Activated CD4-positive, alpha-beta memory T cell treated with anti-CD3 and anti-CD28 coated beads, Interleukin-2, amount 10 ng/mL, durations not matched to agents 7 days and 5 days (primary cell): ENCODE results near the gene RET. TPM values are rescaled to one million over a fixed set of nuclear protein-coding genes. Genes with fewer than 3 reads are reported as not detected.
"Not testable (repeated sequence)": the region's sequence is repeated elsewhere in the genome, so short reads cannot be mapped to it uniquely, and the experiment has no call there.

Experiments
- CTCF ChIA-PET: fragments of 350-600 bp; sonication (Branson Sonifier 250); formaldehyde crosslinking; loops from one replicate; lab custom pipeline; 2021; ENCODE audit warnings: antibody characterized with exemption, inconsistent platforms; lab: Charles Lee
- POLR2A ChIA-PET: fragments of 350-600 bp; sonication (Branson Sonifier 250); formaldehyde crosslinking; loops from one replicate; lab custom pipeline; 2021; ENCODE audit warnings: antibody characterized with exemption; lab: Charles Lee
- DNase-seq: peaks from one replicate; pipeline ENCODE4 v3.0.0-alpha.2; 2020
- H3K27ac Mint-ChIP-seq: one replicate; pipeline ENCODE4 v1.8.0; 2021; ENCODE audit warnings: mild to moderate bottlenecking, mixed read lengths
- H3K27me3 Mint-ChIP-seq: one replicate; pipeline ENCODE4 v1.8.0; 2021; ENCODE audit warnings: mixed read lengths
- H3K36me3 Mint-ChIP-seq: one replicate; pipeline ENCODE4 v1.8.0; 2021; ENCODE audit warnings: low read depth, mixed read lengths
- H3K4me1 Mint-ChIP-seq: one replicate; pipeline ENCODE4 v1.8.0; 2021; ENCODE audit warnings: mixed read lengths
- H3K4me3 Mint-ChIP-seq: one replicate; pipeline ENCODE4 v1.8.0; 2021; ENCODE audit warnings: mild to moderate bottlenecking, mixed read lengths
- H3K9me3 Mint-ChIP-seq: one replicate; pipeline ENCODE4 v1.8.0; 2021; ENCODE audit warnings: mixed read lengths
- total RNA-seq, 2 experiments: library from RNA; stranded (reverse); gene quantifications; one replicate each; pipeline ENCODE4 v1.2.3, GENCODE V29; 2021

RET gene
- total RNA-seq, 2 experiments from 2014 or later, result 0.28 to 0.50 TPM

GRCh38 chr10:43079856-43080255, 3.0 kb downstream of the RET start:
- no peaks in the 10 kb centered on the region for H3K36me3 Mint-ChIP-seq
- ChIA-PET POLR2A (interaction anchor here (1.4 kb wide), 1 partner anchor 58 kb away, joined by 3 read pairs; the partner anchor contains the start of gene CSGALNACT2), CTCF (interaction anchor here (0.8 to 1.1 kb wide), 3 partner anchors 10 to 125 kb away, joined by 3 to 4 read pairs (median 3); no protein-coding TSS in a partner anchor)
- no peak overlapping the region for H3K4me3 Mint-ChIP-seq
- no peak overlapping the region for H3K27ac Mint-ChIP-seq
- H3K4me1 Mint-ChIP-seq, result peaks cover 10% of the 10 kb centered on the region
- H3K9me3 Mint-ChIP-seq, result no peaks in the 10 kb centered on the region
- peaks cover 46% of the 10 kb centered on the region for H3K27me3 Mint-ChIP-seq
- DNase-seq, result no peak

DNA sequence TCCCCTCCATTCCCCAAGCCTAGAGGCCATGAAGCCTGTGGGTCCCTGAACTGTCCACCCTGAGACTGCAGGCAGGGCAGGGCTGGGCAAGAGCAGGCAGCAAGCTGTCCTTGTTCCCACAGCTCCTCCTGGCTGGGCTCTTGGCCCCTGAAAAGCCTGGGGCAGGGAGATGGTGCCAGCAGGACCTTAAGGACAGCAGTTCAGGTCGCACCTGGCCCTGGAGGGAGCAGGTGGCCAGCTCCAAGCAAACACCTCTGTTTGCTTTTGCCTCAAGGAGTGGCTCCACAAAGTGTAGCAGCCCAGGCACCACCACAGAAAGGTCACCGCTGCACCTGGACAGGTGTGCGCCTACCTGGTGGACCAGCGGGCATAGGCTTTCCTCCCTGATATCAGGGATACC, 5.2 kb downstream of the RET start:
- no peaks in the 10 kb centered on the region for H3K36me3 Mint-ChIP-seq
- no peak for DNase-seq
- no peak overlapping the region for H3K4me3 Mint-ChIP-seq
- H3K9me3 Mint-ChIP-seq, result no peaks in the 10 kb centered on the region
- peaks cover 6% of the 10 kb centered on the region for H3K4me1 Mint-ChIP-seq
- H3K27me3 Mint-ChIP-seq, result peaks cover 38% of the 10 kb centered on the region
- POLR2A ChIA-PET, result no interaction called here
- H3K27ac Mint-ChIP-seq, result no peak overlapping the region
- CTCF ChIA-PET, result no interaction called here

GRCh38 chr10:43082746-43083145, 5.9 kb downstream of the RET start:
- Mint-ChIP-seq H3K4me3 (no peak overlapping the region), H3K9me3 (no peaks in the 10 kb centered on the region), H3K4me1 (peaks cover 3% of the 10 kb centered on the region), H3K27ac (no peak overlapping the region), H3K27me3 (peaks cover 35% of the 10 kb centered on the region), H3K36me3 (no peaks in the 10 kb centered on the region)
- no peak for DNase-seq
- ChIA-PET CTCF (no interaction called here), POLR2A (no interaction called here)

DNA sequence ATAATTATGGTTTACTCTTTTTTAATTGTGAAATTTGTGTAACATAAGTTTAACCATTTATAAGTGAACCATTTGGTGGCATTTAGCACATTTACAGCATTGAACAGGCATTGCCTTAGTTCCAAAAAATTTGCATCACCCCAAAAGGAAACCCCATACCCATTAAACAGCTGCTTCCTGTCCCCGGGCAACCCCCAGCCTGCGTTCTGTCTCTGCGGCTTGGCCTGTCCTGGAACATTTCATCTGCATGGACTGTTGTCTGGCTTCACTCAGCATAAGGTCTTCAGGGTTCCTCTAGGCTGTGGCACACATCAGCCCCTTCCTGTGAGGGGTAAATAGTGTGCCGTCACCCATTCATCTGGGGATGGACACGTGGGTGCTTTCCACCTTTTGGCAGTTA, 6.9 kb downstream of the RET start:
- Mint-ChIP-seq H3K9me3 (no peaks in the 10 kb centered on the region), H3K36me3 (no peaks in the 10 kb centered on the region), H3K27ac (no peak overlapping the region), H3K4me3 (no peak overlapping the region), H3K27me3 (peaks cover 25% of the 10 kb centered on the region), H3K4me1 (no peaks in the 10 kb centered on the region)
- ChIA-PET CTCF (no interaction called here), POLR2A (no interaction called here)
- DNase-seq, result no peak

DNA sequence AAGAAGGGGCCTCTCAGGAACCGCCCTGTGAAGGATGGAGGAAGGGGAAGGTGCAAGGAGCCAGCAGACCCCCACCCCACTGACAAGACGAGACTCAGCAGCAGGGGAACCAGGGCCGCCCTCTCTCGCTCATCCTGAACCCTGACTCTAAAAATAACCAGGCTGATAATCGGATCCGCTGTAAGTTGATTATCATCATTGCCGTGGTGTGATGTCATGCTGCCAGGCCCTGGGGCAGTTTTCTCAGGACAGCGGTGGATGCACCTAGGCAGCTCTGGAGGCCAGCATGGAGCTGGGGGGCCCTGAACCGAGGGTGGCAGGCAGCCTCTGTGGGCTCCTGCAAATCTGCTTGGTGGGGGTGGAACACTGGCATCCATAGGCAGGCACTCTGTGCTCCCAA, 7.9 kb downstream of the RET start:
- CTCF ChIA-PET, result no interaction called here
- H3K4me3 Mint-ChIP-seq, result no peak overlapping the region
- no peak overlapping the region for H3K27ac Mint-ChIP-seq
- no peaks in the 10 kb centered on the region for H3K36me3 Mint-ChIP-seq
- no peak for DNase-seq
- POLR2A ChIA-PET, result no interaction called here
- no peaks in the 10 kb centered on the region for H3K9me3 Mint-ChIP-seq
- H3K4me1 Mint-ChIP-seq, result no peaks in the 10 kb centered on the region
- H3K27me3 Mint-ChIP-seq, result peaks cover 16% of the 10 kb centered on the region

DNA sequence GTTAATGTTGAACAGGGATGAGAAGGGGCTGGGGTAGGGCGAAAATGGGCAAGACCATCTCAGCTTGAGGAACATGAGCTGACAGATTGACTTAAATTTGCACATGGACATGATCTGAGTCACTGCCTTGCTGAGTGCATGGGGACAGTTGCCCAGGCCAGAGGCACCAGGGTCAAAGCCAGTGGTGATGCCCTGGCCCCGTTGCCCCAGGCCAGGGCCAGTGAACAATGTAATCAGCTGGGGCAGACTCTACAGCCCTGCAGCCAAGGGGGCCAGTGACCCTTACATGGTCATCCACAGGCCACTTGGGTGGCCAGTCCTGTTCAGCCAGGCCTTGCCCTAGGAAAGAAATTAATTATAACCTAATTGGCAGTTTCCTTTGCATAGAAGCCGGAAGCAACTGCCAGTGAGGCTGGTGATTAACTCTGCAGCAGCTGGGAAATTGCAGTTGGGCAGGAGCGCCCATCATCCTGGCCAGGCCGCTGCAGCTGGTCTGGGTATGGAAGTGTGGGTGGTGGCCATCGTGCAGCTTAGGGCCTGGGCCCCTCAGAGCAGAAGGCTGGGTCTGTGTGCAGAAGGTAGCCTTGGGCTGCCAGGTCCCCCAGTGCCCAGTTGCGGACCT, 9.6 kb downstream of the RET start:
- DNase-seq, result no peak
- Mint-ChIP-seq H3K27me3 (peaks cover 11% of the 10 kb centered on the region), H3K4me1 (no peaks in the 10 kb centered on the region), H3K4me3 (no peak overlapping the region), H3K36me3 (no peaks in the 10 kb centered on the region), H3K9me3 (no peaks in the 10 kb centered on the region), H3K27ac (no peak overlapping the region)
- POLR2A ChIA-PET, result no interaction called here
- CTCF ChIA-PET, result no interaction called here

- H3K36me3 Mint-ChIP-seq, result no peaks in the 10 kb centered on the region
- no peak for DNase-seq
- H3K4me1 Mint-ChIP-seq, result no peaks in the 10 kb centered on the region
- ChIA-PET POLR2A (no interaction called here), CTCF (no interaction called here)
- H3K27ac Mint-ChIP-seq, result no peak overlapping the region
- H3K9me3 Mint-ChIP-seq, result no peaks in the 10 kb centered on the region
- peaks cover 14% of the 10 kb centered on the region for H3K27me3 Mint-ChIP-seq
- no peak overlapping the region for H3K4me3 Mint-ChIP-seq
Measured at GRCh38 chr10:43089519-43089918, 12.7 kb downstream of the RET start.

DNA sequence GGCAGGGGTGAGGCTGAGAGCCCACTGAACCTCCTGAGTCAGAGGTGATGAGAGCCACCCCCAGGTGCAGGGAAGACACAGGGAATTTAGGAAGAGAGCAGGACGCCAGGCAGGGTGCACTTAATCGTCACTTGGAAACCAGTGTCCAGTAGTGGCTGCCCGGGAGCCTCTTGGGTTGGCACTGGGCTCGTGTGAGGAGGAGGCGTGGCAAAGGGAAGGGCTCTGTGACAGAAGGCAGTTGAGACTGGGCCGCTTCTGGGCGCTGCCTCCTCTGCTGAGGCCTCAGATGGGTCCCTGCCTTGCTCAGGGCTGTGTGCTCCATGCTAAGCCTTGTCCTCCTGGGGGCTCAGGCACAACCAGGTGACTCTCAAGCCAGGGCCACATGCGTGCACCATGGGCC, 13.3 kb downstream of the RET start:
- no peak for DNase-seq
- no peaks in the 10 kb centered on the region for H3K9me3 Mint-ChIP-seq
- no peaks in the 10 kb centered on the region for H3K4me1 Mint-ChIP-seq
- no peak overlapping the region for H3K27ac Mint-ChIP-seq
- peaks cover 10% of the 10 kb centered on the region for H3K27me3 Mint-ChIP-seq
- ChIA-PET POLR2A (no interaction called here), CTCF (no interaction called here)
- H3K4me3 Mint-ChIP-seq, result no peak overlapping the region
- H3K36me3 Mint-ChIP-seq, result no peaks in the 10 kb centered on the region

DNA sequence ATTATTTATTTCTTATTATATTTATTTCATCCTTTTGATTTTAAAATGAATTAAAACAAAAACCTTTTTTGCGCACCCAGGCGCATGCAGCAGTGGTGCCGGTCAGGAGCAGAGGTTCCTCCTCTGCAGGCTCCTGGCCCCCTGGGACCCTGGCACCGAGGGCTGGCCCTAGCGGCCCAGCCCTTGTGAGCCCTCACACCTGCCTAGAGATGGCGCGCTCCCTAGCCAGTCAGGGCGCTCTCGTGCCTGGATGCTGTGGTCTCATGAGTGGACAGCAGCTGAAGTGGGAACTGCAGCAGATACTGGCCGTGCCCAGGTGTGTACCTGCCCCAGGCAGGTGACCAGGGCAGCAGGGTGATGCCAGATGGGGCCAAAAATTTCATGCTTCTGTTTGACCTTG, 13.8 kb downstream of the RET start:
- POLR2A ChIA-PET, result no interaction called here
- Mint-ChIP-seq H3K36me3 (no peaks in the 10 kb centered on the region), H3K9me3 (no peaks in the 10 kb centered on the region), H3K4me1 (no peaks in the 10 kb centered on the region), H3K27me3 (peaks cover 8% of the 10 kb centered on the region), H3K4me3 (no peak overlapping the region), H3K27ac (no peak overlapping the region)
- CTCF ChIA-PET, result interaction anchor here (0.7 kb wide), 1 partner anchor 17 kb away, joined by 6 read pairs; no protein-coding TSS in a partner anchor
- no peak for DNase-seq

- H3K27me3 Mint-ChIP-seq, result peaks cover 8% of the 10 kb centered on the region
- no peaks in the 10 kb centered on the region for H3K4me1 Mint-ChIP-seq
- no peak overlapping the region for H3K4me3 Mint-ChIP-seq
- no peak for DNase-seq
- H3K36me3 Mint-ChIP-seq, result no peaks in the 10 kb centered on the region
- no peak overlapping the region for H3K27ac Mint-ChIP-seq
- CTCF ChIA-PET, result no interaction called here
- POLR2A ChIA-PET, result no interaction called here
- H3K9me3 Mint-ChIP-seq, result no peaks in the 10 kb centered on the region
Measured at GRCh38 chr10:43091846-43092245, 15.0 kb downstream of the RET start.

- no peak for DNase-seq
- Mint-ChIP-seq H3K27me3 (peaks cover 8% of the 10 kb centered on the region), H3K4me3 (no peak overlapping the region), H3K9me3 (no peaks in the 10 kb centered on the region), H3K4me1 (no peaks in the 10 kb centered on the region), H3K36me3 (no peaks in the 10 kb centered on the region), H3K27ac (no peak overlapping the region)
- ChIA-PET CTCF (no interaction called here), POLR2A (no interaction called here)
Measured at GRCh38 chr10:43093423-43094076, 16.7 kb downstream of the RET start.

DNA sequence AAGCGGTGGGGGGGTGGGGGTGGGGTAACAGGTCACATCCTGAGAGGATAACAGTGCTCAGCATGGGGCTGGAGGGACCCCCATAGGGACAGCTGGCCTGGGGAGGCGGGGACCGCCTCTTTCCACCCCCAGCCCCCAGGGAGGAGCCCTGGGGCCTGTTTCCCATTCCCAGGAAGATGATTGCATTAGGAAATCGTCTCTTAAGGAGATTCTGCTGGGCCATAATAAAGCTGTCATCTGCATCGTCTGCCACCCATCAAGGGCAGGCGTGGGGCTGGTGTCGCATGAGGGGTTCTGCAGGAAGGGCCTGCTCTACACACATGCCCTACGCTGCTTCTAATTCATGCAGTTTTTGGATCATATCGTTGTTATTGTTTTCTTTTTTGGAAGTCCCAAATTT, 17.2 kb downstream of the RET start:
- no peaks in the 10 kb centered on the region for H3K9me3 Mint-ChIP-seq
- peaks cover 8% of the 10 kb centered on the region for H3K27me3 Mint-ChIP-seq
- no peak for DNase-seq
- ChIA-PET POLR2A (no interaction called here), CTCF (no interaction called here)
- no peaks in the 10 kb centered on the region for H3K4me1 Mint-ChIP-seq
- H3K4me3 Mint-ChIP-seq, result no peak overlapping the region
- H3K27ac Mint-ChIP-seq, result no peak overlapping the region
- H3K36me3 Mint-ChIP-seq, result no peaks in the 10 kb centered on the region

- POLR2A ChIA-PET, H3K27ac Mint-ChIP-seq: not testable (repeated sequence)
Measured at GRCh38 chr10:43099339-43099738, 22.5 kb downstream of the RET start.

DNA sequence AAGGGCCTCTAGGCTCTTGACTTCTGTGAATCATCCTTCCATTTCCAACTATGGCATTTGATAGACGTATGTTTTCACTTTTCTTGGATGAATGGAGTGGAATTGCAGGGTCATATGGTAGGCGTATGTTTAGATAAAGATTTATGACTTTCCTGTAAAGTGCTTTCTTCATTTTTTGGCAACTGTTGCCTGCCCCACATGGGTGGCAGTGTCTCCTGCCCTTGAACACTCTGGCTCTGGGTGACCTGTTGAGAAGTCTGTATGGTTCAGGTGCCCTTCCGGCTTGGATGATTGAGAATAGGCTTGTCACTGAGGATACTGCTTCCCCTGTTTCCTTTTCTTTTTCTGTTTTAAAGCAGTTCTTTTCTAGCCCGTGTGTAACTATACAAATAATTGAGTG, 23.1 kb downstream of the RET start:
- ChIA-PET POLR2A (no interaction called here), CTCF (no interaction called here)
- DNase-seq, result no peak
- H3K27me3 Mint-ChIP-seq, result peaks cover 28% of the 10 kb centered on the region
- no peaks in the 10 kb centered on the region for H3K9me3 Mint-ChIP-seq
- peaks cover under 1% of the 10 kb centered on the region for H3K4me1 Mint-ChIP-seq
- H3K36me3 Mint-ChIP-seq, result no peaks in the 10 kb centered on the region
- H3K4me3 Mint-ChIP-seq, result no peak overlapping the region
- H3K27ac Mint-ChIP-seq, result no peak overlapping the region

More at GRCh38 chr10:43099339-43099738, 22.5 kb downstream of the RET start:
- peaks cover 27% of the 10 kb centered on the region for H3K27me3 Mint-ChIP-seq
- DNase-seq, H3K36me3 Mint-ChIP-seq, H3K9me3 Mint-ChIP-seq, H3K4me3 Mint-ChIP-seq, CTCF ChIA-PET, H3K4me1 Mint-ChIP-seq: not testable (repeated sequence)
